ENCODE results near the gene PTPRT. TPM values are rescaled to one million over a fixed set of nuclear protein-coding genes. Genes with fewer than 3 reads are reported as not detected.

PTPRT gene
- polyA plus RNA-seq, 2 of the 4 experiments (the other 2 are of a cell fraction): not detected

DNA sequence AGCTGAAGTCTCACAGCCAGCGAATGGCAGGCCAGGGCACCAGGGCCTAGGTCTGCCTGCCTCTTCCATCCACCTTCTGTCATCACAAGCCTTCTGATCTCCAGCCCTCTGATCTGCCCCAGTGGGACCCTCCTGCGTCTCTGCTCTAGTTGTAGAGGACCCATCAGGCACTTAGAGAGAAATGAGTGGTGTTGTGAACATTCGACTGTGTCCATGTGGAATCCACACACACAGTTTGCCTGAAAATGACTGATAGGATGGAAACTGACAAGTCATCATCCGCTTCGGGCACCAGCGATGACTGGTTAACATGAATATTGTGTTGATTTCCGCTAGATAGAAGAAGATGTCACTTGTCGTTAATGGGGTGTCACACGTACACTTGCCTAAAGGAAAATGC is 221.0 kb downstream of the PTPRT start:
- POLR2A ChIA-PET: no interaction called here
- Histone ChIP-seq H3K4me2 (no peak overlapping the region), H3K4me3 (no peak overlapping the region), H3K9me3 (no peaks in the 10 kb centered on the region), H3K4me1 (no peaks in the 10 kb centered on the region), H3K27ac (no peak overlapping the region)
- 14% methylated on average over 9 of the region's 9 CpGs for WGBS (ENCODE audit: missing lambda C conversion rate)
- TF ChIP-seq RCOR1 (IDR thresholded peaks at IDR 0.05; ENCODE audit: low read depth, low read length) (no peak), BHLHE40 (IDR thresholded peaks at IDR 0.05; ENCODE audit: low read depth, low read length) (no peak), KDM1A (IDR thresholded peaks at IDR 0.05; ENCODE audit: low read depth) (no peak), RFX5 (IDR thresholded peaks at IDR 0.05) (no peak), ZSCAN20 (CRISPR knock-in tag; IDR thresholded peaks at IDR 0.05) (no peak), HOXA7 (CRISPR knock-in tag; IDR thresholded peaks at IDR 0.05) (no peak), TFCP2L1 (CRISPR knock-in tag; IDR thresholded peaks at IDR 0.05) (no peak), CBX8 (IDR thresholded peaks at IDR 0.05) (no peak), NFE2L2 (conservative IDR thresholded peaks at IDR 0.05; ENCODE audit: low read length) (no peak), HOXB5 (CRISPR knock-in tag; IDR thresholded peaks at IDR 0.05) (no peak), MAZ (IDR thresholded peaks at IDR 0.05; ENCODE audit: borderline replicate concordance, low read depth, low read length) (no peak), ZFP36 (IDR thresholded peaks at IDR 0.05; ENCODE audit: borderline replicate concordance, partially characterized antibody) (no peak), ESRRA (IDR thresholded peaks at IDR 0.05; ENCODE audit: borderline replicate concordance, low read length) (no peak), FOXS1 (CRISPR knock-in tag; IDR thresholded peaks at IDR 0.05) (no peak), POLR2AphosphoS2 (conservative IDR thresholded peaks at IDR 0.05; ENCODE audit: low read length) (no peak), TP53 (CRISPR knock-in tag; IDR thresholded peaks at IDR 0.05) (no peak)
- TF ChIP-seq, protein P1, sequence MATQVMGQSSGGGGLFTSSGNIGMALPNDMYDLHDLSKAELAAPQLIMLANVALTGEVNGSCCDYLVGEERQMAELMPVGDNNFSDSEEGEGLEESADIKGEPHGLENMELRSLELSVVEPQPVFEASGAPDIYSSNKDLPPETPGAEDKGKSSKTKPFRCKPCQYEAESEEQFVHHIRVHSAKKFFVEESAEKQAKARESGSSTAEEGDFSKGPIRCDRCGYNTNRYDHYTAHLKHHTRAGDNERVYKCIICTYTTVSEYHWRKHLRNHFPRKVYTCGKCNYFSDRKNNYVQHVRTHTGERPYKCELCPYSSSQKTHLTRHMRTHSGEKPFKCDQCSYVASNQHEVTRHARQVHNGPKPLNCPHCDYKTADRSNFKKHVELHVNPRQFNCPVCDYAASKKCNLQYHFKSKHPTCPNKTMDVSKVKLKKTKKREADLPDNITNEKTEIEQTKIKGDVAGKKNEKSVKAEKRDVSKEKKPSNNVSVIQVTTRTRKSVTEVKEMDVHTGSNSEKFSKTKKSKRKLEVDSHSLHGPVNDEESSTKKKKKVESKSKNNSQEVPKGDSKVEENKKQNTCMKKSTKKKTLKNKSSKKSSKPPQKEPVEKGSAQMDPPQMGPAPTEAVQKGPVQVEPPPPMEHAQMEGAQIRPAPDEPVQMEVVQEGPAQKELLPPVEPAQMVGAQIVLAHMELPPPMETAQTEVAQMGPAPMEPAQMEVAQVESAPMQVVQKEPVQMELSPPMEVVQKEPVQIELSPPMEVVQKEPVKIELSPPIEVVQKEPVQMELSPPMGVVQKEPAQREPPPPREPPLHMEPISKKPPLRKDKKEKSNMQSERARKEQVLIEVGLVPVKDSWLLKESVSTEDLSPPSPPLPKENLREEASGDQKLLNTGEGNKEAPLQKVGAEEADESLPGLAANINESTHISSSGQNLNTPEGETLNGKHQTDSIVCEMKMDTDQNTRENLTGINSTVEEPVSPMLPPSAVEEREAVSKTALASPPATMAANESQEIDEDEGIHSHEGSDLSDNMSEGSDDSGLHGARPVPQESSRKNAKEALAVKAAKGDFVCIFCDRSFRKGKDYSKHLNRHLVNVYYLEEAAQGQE (IDR thresholded peaks at IDR 0.05): no peak
- TF ChIP-seq, protein P2, sequence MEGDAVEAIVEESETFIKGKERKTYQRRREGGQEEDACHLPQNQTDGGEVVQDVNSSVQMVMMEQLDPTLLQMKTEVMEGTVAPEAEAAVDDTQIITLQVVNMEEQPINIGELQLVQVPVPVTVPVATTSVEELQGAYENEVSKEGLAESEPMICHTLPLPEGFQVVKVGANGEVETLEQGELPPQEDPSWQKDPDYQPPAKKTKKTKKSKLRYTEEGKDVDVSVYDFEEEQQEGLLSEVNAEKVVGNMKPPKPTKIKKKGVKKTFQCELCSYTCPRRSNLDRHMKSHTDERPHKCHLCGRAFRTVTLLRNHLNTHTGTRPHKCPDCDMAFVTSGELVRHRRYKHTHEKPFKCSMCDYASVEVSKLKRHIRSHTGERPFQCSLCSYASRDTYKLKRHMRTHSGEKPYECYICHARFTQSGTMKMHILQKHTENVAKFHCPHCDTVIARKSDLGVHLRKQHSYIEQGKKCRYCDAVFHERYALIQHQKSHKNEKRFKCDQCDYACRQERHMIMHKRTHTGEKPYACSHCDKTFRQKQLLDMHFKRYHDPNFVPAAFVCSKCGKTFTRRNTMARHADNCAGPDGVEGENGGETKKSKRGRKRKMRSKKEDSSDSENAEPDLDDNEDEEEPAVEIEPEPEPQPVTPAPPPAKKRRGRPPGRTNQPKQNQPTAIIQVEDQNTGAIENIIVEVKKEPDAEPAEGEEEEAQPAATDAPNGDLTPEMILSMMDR (IDR thresholded peaks at IDR 0.05): no peak
- CTCF ChIA-PET: no interaction called here
- no peak for ATAC-seq
- DNase-seq (ENCODE audit: low read depth in 1 of 2, low spot score in 1 of 2): no peak
- no peak for FAIRE-seq

DNA sequence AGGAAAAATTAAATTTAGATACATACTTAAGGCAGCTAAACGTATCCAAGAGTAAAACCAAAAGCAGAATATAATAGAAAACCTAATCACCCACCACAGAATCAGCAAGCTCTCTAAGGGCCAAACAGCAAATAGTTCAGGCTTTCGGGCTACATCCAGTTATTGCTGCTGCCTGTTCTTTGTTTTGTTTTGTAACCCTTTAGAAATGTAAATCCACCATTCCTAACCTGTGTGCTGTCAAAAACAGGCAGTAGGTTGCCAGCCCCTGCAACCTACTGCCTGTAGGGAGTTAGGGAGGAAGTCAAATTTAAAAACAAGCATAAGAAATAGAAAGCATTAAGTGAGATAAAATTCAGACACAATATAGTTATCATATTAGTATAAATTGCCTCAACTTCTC is 225.9 kb downstream of the PTPRT start:
- CTCF ChIA-PET: no interaction called here
- FAIRE-seq (no peak), DNase-seq (ENCODE audit: low read depth in 1 of 2, low spot score in 1 of 2) (no peak), ATAC-seq (no peak)
- no peak overlapping the region for H3K27ac ChIP-seq
- POLR2A ChIA-PET: no interaction called here
- H3K4me2 ChIP-seq: no peak overlapping the region
- no peaks in the 10 kb centered on the region for H3K4me1 ChIP-seq
- WGBS (ENCODE audit: missing lambda C conversion rate): 15% methylated on average over 2 of the region's 2 CpGs
- TF ChIP-seq, protein P3, sequence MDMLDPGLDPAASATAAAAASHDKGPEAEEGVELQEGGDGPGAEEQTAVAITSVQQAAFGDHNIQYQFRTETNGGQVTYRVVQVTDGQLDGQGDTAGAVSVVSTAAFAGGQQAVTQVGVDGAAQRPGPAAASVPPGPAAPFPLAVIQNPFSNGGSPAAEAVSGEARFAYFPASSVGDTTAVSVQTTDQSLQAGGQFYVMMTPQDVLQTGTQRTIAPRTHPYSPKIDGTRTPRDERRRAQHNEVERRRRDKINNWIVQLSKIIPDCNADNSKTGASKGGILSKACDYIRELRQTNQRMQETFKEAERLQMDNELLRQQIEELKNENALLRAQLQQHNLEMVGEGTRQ (IDR thresholded peaks at IDR 0.05): no peak
- TF ChIP-seq RNF2 (IDR thresholded peaks at IDR 0.05; ENCODE audit: borderline replicate concordance, low read depth) (no peak), SMC3 (IDR thresholded peaks at IDR 0.05) (no peak), JUNB (IDR thresholded peaks at IDR 0.05) (no peak), HOXB13 (CRISPR knock-in tag; IDR thresholded peaks at IDR 0.05; ENCODE audit: low read depth) (no peak), SREBF2 (IDR thresholded peaks at IDR 0.05) (no peak), ESRRA (IDR thresholded peaks at IDR 0.05; ENCODE audit: borderline replicate concordance, low read length) (no peak), NPAS2 (CRISPR knock-in tag; IDR thresholded peaks at IDR 0.05; ENCODE audit: borderline replicate concordance) (no peak), RFX5 (IDR thresholded peaks at IDR 0.05) (no peak), FOSB (CRISPR knock-in tag; IDR thresholded peaks at IDR 0.05) (no peak), CBX2 (IDR thresholded peaks at IDR 0.05; ENCODE audit: borderline replicate concordance, low read depth) (no peak)
- TF ChIP-seq, protein P4, sequence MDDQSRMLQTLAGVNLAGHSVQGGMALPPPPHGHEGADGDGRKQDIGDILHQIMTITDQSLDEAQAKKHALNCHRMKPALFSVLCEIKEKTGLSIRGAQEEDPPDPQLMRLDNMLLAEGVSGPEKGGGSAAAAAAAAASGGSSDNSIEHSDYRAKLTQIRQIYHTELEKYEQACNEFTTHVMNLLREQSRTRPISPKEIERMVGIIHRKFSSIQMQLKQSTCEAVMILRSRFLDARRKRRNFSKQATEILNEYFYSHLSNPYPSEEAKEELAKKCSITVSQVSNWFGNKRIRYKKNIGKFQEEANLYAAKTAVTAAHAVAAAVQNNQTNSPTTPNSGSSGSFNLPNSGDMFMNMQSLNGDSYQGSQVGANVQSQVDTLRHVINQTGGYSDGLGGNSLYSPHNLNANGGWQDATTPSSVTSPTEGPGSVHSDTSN (IDR thresholded peaks at IDR 0.05): no peak
- TF ChIP-seq, protein P5, sequence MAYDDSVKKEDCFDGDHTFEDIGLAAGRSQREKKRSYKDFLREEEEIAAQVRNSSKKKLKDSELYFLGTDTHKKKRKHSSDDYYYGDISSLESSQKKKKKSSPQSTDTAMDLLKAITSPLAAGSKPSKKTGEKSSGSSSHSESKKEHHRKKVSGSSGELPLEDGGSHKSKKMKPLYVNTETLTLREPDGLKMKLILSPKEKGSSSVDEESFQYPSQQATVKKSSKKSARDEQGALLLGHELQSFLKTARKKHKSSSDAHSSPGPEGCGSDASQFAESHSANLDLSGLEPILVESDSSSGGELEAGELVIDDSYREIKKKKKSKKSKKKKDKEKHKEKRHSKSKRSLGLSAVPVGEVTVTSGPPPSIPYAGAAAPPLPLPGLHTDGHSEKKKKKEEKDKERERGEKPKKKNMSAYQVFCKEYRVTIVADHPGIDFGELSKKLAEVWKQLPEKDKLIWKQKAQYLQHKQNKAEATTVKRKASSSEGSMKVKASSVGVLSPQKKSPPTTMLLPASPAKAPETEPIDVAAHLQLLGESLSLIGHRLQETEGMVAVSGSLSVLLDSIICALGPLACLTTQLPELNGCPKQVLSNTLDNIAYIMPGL (CRISPR knock-in tag; IDR thresholded peaks at IDR 0.05; ENCODE audit: borderline replicate concordance): no peak
- H3K9me3 ChIP-seq: no peaks in the 10 kb centered on the region
- no peak overlapping the region for H3K4me3 ChIP-seq

Measured in A549 (cell line).